DMS53 treated with DMSO at 0.1 percent for 48 hours (cell line): ENCODE data around the gene CFTR.
"Not testable (repeated sequence)": the region's sequence is repeated elsewhere in the genome, so short reads cannot be mapped to it uniquely, and the experiment has no call there.

Source experiments
- DNase-seq: peaks from one replicate; lab custom pipeline; 2025; ENCODE audit not compliant: unreplicated experiment; lab: John Stamatoyannopoulos, UW

The CFTR gene

GRCh38 chr7:117479225-117480054, at the start of gene CFTR:
Gene CFTR (plus strand): TSS chr7:117480025. CDS start chr7:117480095, 70 bp downstream.
- no peak for DNase-seq

DNA sequence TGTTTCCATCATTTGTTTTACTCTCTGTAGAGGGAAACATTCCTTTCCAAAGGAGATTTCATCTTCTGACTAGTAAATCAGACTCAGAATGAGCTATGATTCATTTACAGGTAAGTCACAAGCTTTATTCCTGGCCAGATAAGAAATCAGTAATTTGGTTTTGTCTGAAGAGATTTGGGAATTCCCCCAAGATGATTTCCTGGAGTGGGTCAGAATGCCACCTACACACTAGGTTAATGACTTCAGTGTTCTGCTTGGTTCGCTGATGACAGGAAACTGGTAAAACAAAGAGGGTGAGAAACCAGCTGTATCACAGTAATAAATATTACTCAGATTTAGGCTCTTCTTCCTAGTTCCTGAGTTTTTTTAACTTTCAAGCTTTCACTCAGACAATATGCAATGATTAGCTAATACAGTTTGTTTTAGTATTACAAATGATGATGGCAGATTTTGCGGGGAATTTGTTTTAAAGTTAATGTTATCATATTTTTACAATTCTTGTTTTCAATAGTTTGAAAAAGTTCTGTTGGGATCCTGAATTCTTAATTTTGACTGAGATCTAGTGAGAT, 44.3 kb upstream of the CFTR start:
- DNase-seq: peak; percentile 20

DNA sequence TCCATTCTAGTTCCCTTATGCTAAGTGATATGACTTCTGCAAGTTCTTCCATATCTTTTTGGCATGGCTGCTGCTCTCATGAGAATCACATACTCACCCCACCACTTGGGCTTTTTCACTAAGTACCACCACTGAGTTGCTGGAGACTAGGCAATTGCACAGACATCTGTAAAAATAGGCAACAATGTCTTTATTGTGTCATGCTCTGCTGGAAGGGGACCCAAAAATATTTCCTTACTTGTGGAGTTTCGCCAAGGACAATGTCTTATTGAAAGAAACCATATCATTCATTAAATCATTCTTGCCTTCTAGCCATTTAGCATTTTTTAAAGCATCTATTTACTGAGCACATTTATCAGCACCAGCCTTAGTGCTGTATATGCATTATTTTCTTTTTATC, 35.2 kb upstream of the CFTR start:
- no peak for DNase-seq

DNA sequence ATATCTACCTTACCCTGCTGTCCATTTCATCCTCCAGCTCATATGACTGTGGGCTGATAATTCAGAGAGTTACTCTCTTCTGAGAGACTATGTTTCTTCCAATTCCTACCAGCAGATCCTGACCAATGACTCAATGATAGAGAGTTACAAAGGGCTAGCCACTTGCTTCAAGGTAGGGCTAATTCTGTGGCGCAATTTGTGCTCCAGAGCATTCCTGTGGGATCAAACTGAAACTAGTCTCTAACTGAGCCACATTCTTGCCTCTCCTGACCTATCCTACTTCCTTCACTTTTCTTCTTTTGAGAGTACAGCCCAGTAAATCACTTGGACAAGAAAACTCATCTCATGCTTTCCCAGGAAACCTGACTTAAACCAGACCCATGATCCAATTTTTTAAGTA, 34.6 kb upstream of the CFTR start:
- no peak for DNase-seq

- DNase-seq: no peak
These were observed 33.5 kb upstream of the CFTR start for GRCh38 chr7:117446220-117446815.

DNA sequence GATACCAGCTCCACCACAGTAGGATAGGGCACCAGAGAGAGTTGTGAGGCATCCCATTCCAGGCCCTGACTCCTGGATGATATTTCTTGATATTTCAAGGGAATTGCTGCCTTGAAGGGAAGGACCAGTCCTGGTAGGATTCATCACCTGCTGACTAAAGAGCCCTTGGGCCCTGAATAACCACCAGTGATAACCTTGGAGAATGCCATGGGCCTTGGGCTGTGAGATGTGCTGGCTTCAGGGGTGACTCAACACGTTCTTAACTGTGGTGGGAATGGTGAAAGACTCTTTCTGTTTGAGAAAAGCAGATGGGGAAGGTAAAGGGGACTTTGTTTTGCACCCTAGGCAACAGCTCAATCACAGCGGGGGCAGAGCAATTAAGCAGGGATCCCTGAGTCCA, 31.2 kb upstream of the CFTR start:
- DNase-seq: no peak

DNA sequence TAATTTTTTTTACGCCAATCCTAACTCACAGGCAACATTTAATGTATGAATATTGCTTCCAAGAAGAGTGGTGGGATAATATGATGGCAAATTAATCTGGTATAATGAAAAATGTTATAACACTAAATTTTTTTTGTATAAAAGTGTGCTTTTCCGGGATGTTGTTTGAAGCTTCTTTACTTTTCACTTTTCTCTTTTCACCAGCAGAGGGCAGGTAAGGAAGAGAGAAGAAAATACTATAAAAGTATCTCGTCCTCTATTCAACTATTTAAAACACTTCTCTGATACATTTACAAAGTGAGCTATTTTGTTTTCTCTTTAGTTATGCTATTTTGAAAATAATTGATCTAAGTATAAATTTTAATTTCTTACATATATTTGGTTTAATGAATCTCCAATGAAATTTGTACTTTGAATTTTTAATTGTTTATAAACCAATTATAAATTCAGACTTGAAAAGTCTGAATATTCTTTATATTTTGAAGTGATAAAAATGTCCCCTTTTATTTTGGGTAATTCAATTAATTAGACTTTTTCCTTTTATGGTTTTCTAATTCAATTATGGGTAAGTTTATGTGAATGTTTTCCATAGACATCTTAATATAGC, 20.7 kb upstream of the CFTR start:
- DNase-seq: peak; percentile 73

DNA sequence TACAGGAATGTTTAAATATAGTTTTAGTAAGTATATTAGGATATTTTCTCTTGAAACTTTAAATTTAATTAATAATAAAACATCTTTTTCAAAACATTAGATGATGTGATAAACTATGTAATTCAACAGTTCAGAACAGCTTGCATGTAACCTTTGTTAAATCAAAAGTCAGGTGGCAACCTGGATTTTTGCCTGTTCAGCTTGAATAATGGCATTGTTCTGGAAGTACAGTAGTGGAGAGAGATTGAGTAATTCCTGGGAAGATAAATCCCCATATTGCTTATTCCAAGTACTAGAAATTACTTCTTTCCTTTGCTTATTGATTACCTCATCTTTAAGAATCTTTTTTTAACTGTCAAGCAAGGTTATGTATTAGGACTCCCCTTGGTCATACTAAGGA, 20.1 kb upstream of the CFTR start:
- DNase-seq: no peak

GRCh38 chr7:117460815-117461214, 19.0 kb upstream of the CFTR start:
- not testable (repeated sequence) for DNase-seq

DNA sequence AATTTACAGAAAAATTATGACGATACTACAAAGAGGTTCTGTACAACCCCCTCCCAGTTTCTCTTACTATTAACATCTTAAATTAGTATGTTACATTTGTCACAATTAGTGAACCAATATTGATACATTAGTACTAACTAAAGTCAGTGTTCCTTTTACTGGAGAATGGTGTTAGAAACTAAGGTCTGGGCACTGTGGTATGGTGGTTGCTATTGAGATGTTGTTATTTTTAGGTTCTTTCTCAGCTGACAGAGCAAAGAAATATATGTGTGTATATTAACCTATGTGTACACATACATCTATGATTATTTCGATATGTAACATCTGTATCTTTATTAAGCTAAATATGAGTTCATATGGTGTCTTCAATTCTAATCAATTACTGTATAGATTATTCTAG, 11.7 kb upstream of the CFTR start:
- DNase-seq: no peak

DNA sequence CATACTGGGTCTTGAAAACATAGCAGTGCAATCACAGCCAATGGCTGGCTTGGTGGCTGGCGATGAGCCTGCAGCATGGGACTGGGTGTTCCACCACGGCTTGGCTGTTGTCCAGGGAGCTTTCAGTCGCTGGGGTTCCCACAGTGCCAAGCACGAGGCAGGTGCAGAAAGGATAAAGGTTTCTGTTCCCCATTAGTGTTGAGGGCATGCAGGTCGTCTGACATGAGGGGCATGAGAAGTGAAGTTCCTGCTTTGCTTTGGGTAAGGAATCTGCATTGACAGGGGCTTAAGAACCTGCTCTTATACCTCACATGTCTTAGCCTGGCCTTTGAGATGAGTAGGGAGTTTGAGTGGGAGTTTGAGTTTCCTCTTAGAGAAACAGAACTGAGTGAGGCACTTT, 9.0 kb upstream of the CFTR start:
- no peak for DNase-seq

DNA sequence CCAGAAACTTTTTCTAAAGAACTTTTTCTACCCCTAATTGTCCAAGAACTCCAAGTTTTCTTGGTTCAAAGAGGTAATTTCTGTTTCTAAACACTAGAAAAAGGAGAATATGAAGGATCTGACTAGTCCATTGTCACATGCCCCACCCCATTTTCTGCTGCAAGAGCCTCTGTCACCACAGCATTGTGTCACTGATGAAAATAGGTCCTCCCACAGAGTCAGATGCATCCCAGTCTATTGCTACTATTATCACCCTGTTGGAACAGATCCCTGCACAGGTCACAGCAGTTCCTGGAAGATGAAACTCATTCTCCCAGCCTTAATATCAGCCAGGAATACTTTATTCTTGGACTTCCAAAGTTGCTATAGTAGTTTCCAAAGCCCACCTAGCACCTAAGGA, 7.5 kb upstream of the CFTR start:
- DNase-seq: no peak

DNA sequence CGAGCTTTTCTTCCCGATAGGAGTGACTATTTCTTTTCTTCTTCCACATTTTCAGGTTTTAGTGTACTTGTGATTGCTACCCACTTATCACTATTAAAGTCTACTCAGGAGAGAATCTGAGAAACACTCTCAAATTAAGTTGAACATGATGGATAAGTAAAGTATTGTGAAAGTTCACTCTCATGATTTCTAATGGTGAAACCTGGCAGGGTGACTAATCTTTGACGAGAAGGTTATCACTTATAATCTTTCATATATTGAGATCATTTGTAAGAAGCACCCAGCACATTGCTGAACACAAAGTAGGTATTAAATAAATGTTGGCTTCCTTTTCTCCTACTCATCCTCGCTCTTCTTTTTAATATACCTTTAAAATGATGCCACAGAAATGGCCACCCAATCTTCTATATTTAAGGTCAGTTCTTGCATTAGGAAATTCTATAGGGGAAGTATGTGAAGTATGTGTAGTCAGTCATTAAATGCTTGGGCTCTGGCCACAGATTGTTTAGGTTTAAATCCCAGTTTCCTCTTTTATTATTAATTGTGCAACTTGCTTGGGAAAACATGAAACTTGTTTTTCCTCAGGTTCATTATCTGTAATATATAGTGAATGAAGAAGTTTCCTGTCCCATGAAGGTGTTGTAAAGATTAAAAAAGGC, 3.1 kb upstream of the CFTR start:
- DNase-seq: no peak

DNA sequence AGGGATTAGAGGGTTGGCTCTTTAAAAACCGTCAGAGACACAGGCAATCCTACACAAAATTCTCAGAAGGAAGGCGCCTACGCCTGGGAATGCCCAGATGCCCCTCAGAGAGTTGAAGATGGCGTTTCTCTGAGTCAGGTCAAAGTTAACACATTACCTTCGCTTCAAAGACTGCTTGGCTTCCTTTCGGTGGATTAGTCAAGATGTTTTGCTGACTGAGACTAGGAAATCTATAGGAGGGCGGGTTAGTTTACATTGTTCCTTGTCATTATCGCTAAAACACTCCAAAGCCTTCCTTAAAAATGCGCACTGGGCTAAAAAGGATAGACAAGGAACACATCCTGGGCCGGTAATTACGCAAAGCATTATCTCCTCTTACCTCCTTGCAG, 995 bp upstream of the CFTR start:
- no peak for DNase-seq

GRCh38 chr7:117480055-117480362, 184 bp downstream of the CFTR start:
- no peak for DNase-seq

DNA sequence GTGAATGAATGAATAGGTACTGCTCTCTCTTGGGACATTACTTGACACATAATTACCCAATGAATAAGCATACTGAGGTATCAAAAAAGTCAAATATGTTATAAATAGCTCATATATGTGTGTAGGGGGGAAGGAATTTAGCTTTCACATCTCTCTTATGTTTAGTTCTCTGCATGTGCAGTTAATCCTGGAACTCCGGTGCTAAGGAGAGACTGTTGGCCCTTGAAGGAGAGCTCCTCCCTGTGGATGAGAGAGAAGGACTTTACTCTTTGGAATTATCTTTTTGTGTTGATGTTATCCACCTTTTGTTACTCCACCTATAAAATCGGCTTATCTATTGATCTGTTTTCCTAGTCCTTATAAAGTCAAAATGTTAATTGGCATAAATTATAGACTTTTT, 1.2 kb downstream of the CFTR start:
- no peak for DNase-seq

DNA sequence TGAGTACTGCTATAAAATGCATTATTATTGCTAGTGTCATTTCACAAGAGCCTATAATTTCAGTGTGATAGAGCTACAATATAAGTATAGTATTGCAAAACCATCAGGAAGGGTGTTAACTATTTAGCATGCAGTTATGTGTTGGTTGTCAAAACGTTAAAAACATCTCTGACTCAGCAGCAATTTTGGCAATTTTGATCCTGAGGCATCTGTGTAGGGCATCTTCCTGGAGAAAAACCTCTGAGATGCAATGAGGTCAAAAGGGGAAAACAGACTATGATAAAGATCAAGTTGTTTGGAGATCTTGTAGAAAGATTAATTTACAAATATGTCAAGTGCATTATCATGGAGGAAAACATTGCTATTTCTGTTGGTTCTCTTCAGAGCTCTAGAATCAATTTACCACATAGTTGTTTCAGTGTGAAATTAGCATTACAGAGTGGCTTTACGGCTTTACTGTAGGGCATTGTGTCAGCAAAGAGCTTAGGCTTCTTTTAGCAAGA, 5.3 kb downstream of the CFTR start:
- DNase-seq: no peak

DNA sequence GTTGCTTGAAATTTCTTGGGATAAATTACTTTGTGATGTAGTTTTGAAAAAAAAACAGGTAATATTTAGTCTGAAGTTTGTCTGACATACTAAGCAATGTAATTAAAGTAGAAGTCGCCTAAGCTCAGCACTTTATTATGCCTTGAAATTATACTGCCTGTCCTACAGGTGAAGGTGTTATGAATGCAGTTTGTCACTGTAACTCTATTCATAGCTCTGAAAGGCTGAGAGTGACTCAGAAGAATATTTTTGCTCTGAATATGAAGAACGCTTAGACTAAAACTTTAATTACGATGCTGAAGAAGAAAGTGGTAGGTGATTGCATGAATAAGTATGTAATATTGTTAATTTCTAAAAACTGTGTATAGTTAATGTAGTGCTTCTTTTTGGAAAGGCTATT, 9.2 kb downstream of the CFTR start:
- DNase-seq: no peak

GRCh38 chr7:117489430-117489829, 9.6 kb downstream of the CFTR start:
- DNase-seq: no peak

- no peak for DNase-seq
These were observed 10.1 kb downstream of the CFTR start for GRCh38 chr7:117489911-117490310.

GRCh38 chr7:117492649-117493048, 12.8 kb downstream of the CFTR start:
- DNase-seq: no peak

- DNase-seq: no peak
These were observed 13.6 kb downstream of the CFTR start for GRCh38 chr7:117493460-117493859.
